Osteoblast (primary cell): ENCODE results near the gene TSEN2. TPM values are rescaled to one million over a fixed set of nuclear protein-coding genes. Genes with fewer than 3 reads are reported as not detected.

Experiments
- DNase-seq: peaks from one replicate; pipeline ENCODE4 v3.0.0; 2011; ENCODE audit warnings: low spot score, mixed read lengths; ENCODE audit not compliant: insufficient read length; ENCODE audit errors: missing footprints
- H2AFZ ChIP-seq: 2 replicates; pipeline ENCODE4 v1.6.0; 2011; ENCODE audit warnings: mild to moderate bottlenecking, low read length
- H3K27ac ChIP-seq: 2 replicates; pipeline ENCODE4 v1.5.1; 2011; ENCODE audit warnings: mild to moderate bottlenecking, low read depth, low read length, moderate library complexity
- H3K27me3 ChIP-seq: 2 replicates; pipeline ENCODE4 v1.6.0; 2012; ENCODE audit warnings: mild to moderate bottlenecking, control low read depth, inconsistent platforms, low read length, moderate library complexity; ENCODE audit not compliant: insufficient read depth
- H3K36me3 ChIP-seq: 2 replicates; pipeline ENCODE4 v1.5.1; 2011; ENCODE audit warnings: mild to moderate bottlenecking, low read length, control low read depth, moderate library complexity; ENCODE audit not compliant: insufficient read depth
- H3K4me1 ChIP-seq: 2 replicates; pipeline ENCODE4 v1.5.1; 2011; ENCODE audit warnings: mild to moderate bottlenecking, low read length, control low read depth, moderate library complexity; ENCODE audit not compliant: insufficient read depth
- H3K4me2 ChIP-seq: 2 replicates; pipeline ENCODE4 v1.6.0; 2011; ENCODE audit warnings: mild to moderate bottlenecking, low read length; ENCODE audit not compliant: insufficient read depth
- H3K4me3 ChIP-seq: fragments of 200-600 bp; sonication (generic); 3 replicates; pipeline ENCODE4 v1.5.1; 2012; ENCODE audit warnings: mild to moderate bottlenecking, low read length, inconsistent platforms; ENCODE audit not compliant: insufficient read depth
- H3K79me2 ChIP-seq: 2 replicates; pipeline ENCODE4 v1.6.0; 2012; ENCODE audit warnings: mild to moderate bottlenecking, low read length, control low read depth, inconsistent platforms; ENCODE audit not compliant: insufficient read depth
- H3K9me3 ChIP-seq: 2 replicates; pipeline ENCODE4 v1.5.1; 2011; ENCODE audit warnings: low read depth, low read length, control low read depth
- H4K20me1 ChIP-seq: 2 replicates; pipeline ENCODE4 v1.6.0; 2012; ENCODE audit warnings: mild to moderate bottlenecking, low read length, control low read depth; ENCODE audit not compliant: insufficient read depth
- CTCF ChIP-seq: IDR thresholded peaks from 2 replicates; pipeline ENCODE4 v1.5.1; 2011; ENCODE audit warnings: mild to moderate bottlenecking, low read depth, low read length, moderate library complexity; ENCODE audit errors: extremely low read depth
- total RNA-seq: library from RNA; depleted of rRNA; stranded (reverse); fragments of >200 nt; gene quantifications from 2 replicates; pipeline ENCODE4 v1.2.3, GENCODE V29; 2012

TSEN2 gene
- total RNA-seq, 1 donor: 13.0 TPM

GRCh38 chr3:12556314-12556689, 72.0 kb downstream of the TSEN2 start:
- H3K36me3 ChIP-seq: no peaks in the 10 kb centered on the region
- peak overlapping the region; percentile 96 for H3K4me3 ChIP-seq
- H4K20me1 ChIP-seq: peaks cover 31% of the 10 kb centered on the region
- TF ChIP-seq CTCF: no peak
- peaks cover 9% of the 10 kb centered on the region for H3K4me1 ChIP-seq
- H3K79me2 ChIP-seq: peaks cover 43% of the 10 kb centered on the region
- peak overlapping the region; percentile 100 for H2AFZ ChIP-seq
- H3K27ac ChIP-seq: peak overlapping the region; percentile 92
- DNase-seq: no peak
- H3K9me3 ChIP-seq: no peaks in the 10 kb centered on the region
- peak overlapping the region; percentile 97 for H3K4me2 ChIP-seq
- no peaks in the 10 kb centered on the region for H3K27me3 ChIP-seq

GRCh38 chr3:12556690-12557472, 72.6 kb downstream of the TSEN2 start, which contains the start of gene MKRN2:
Gene MKRN2 (plus strand): TSS chr3:12557087. CDS start chr3:12557151, 64 bp downstream.
- Histone ChIP-seq H3K4me2 (peak within 1 kb of the TSS; percentile 97), H3K27me3 (no peaks in the 10 kb centered on the region), H3K4me1 (peaks cover 9% of the 10 kb centered on the region), H3K9me3 (no peaks in the 10 kb centered on the region), H3K27ac (peak within 1 kb of the TSS; percentile 92), H4K20me1 (peaks cover 37% of the 10 kb centered on the region), H3K79me2 (peaks cover 49% of the 10 kb centered on the region), H2AFZ (peak within 1 kb of the TSS; percentile 100), H3K4me3 (peak within 1 kb of the TSS; percentile 96), H3K36me3 (no peaks in the 10 kb centered on the region)
- DNase-seq: peak; percentile 92
- TF ChIP-seq CTCF: no peak

DNA sequence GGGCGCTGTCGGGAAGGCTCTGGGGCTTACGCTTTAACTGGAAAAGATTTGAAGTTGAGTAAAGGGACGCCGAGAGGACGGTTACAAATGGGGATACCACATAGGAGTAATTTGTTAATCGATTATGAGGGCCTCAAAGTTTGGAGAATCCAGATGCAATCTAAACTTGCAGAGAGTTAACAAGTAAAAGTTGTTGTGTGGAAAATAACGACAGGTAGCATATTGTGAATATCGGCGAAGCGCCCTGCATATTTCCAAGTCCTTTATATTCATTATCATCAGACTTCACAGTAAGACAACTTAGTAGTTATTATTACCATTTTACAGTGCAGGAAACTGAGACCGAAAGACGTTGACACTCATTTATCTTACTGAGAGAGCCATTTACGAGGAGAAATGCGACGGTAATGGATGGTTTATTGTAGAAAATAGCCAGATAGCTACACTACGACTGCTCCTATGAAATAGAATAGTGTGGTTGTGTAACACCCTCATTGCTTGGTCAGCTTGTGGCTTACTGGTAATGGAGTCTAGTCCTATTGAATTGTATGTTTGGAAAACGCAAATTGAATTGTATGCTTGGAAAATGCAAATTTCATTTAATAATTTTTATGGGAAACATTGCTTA, 73.3 kb downstream of the TSEN2 start:
- Histone ChIP-seq H3K27me3 (no peaks in the 10 kb centered on the region), H3K4me2 (peak overlapping the region; percentile 97), H3K4me3 (peak overlapping the region; percentile 96), H3K36me3 (no peaks in the 10 kb centered on the region), H2AFZ (peak overlapping the region; percentile 88), H3K4me1 (peaks cover 9% of the 10 kb centered on the region), H3K9me3 (no peaks in the 10 kb centered on the region), H4K20me1 (peaks cover 43% of the 10 kb centered on the region), H3K27ac (peak overlapping the region; percentile 92), H3K79me2 (peaks cover 56% of the 10 kb centered on the region)
- peak; percentile 43 for DNase-seq
- TF ChIP-seq CTCF: no peak

GRCh38 chr3:12558706-12559105, 74.4 kb downstream of the TSEN2 start:
- H4K20me1 ChIP-seq: peaks cover 50% of the 10 kb centered on the region
- no peaks in the 10 kb centered on the region for H3K9me3 ChIP-seq
- no peak overlapping the region for H3K27ac ChIP-seq
- no peak overlapping the region for H3K4me3 ChIP-seq
- H3K27me3 ChIP-seq: no peaks in the 10 kb centered on the region
- peaks cover 65% of the 10 kb centered on the region for H3K79me2 ChIP-seq
- H2AFZ ChIP-seq: no peak overlapping the region
- TF ChIP-seq CTCF: no peak
- no peak for DNase-seq
- H3K4me2 ChIP-seq: peak overlapping the region; percentile 97
- H3K4me1 ChIP-seq: peaks cover 13% of the 10 kb centered on the region
- H3K36me3 ChIP-seq: no peaks in the 10 kb centered on the region
